MCF 10A (cell line): Measurements from ENCODE around the gene MRPL4. TPM values are rescaled to one million over a fixed set of nuclear protein-coding genes. Genes with fewer than 3 reads are reported as not detected.

ENCODE experiments used
- BruUV-seq: library from RNA; stranded (reverse); fragments of 400-500 nt; replicated peaks from 2 replicates; lab custom pipeline; 2021; lab: Mats Ljungman, UMichigan
- CTCF ChIA-PET: fragments of 300-600 bp; sonication (Branson Sonifier 250); formaldehyde crosslinking; extraction: SDS; loops from one replicate; lab custom pipeline; 2021; ENCODE audit warnings: antibody characterized with exemption, inconsistent platforms; lab: Yijun Ruan, JAX
- POLR2A ChIA-PET: fragments of 300-600, 350-650 bp; sonication (Branson Sonifier 250); formaldehyde crosslinking; extraction: SDS; loops from one replicate; lab custom pipeline; 2020; ENCODE audit warnings: antibody characterized with exemption, inconsistent platforms; lab: Yijun Ruan, JAX
- DNase-seq: peaks from one replicate; pipeline ENCODE4 v3.0.0-alpha.2; 2018; ENCODE audit not compliant: unreplicated experiment
- H3K27ac Mint-ChIP-seq: one replicate; pipeline ENCODE4 v1.8.0; 2022; ENCODE audit warnings: mild to moderate bottlenecking, low read depth, mixed read lengths; ENCODE audit not compliant: unreplicated experiment
- H3K27me3 Mint-ChIP-seq: one replicate; pipeline ENCODE4 v1.8.0; 2022; ENCODE audit warnings: mixed read lengths; ENCODE audit not compliant: insufficient read depth, unreplicated experiment
- H3K36me3 Mint-ChIP-seq: one replicate; pipeline ENCODE4 v1.8.0; 2022; ENCODE audit warnings: mild to moderate bottlenecking, moderate library complexity, mixed read lengths; ENCODE audit not compliant: insufficient read depth, unreplicated experiment
- H3K4me1 Mint-ChIP-seq: one replicate; pipeline ENCODE4 v1.8.0; 2022; ENCODE audit warnings: mixed read lengths; ENCODE audit not compliant: insufficient read depth, unreplicated experiment
- H3K4me3 Mint-ChIP-seq: one replicate; pipeline ENCODE4 v1.8.0; 2022; ENCODE audit warnings: mild to moderate bottlenecking, moderate library complexity, mixed read lengths; ENCODE audit not compliant: unreplicated experiment
- H3K9me3 Mint-ChIP-seq: one replicate; pipeline ENCODE4 v1.8.0; 2022; ENCODE audit warnings: mixed read lengths; ENCODE audit not compliant: unreplicated experiment
- CTCF ChIP-seq: fragments of 200-600 bp; IDR thresholded peaks from one replicate; pipeline ENCODE4 v1.8.0; 2022; ENCODE audit warnings: antibody characterized with exemption, mild to moderate bottlenecking; ENCODE audit not compliant: unreplicated experiment
- intact Hi-C: fragments of 100-400 bp; cut with micrococcal nuclease; formaldehyde crosslinking; loops from 2 replicates; pipeline ENCODE4 v1.14.1; 2022
- total RNA-seq: library from RNA; stranded (reverse); gene quantifications from 2 replicates; pipeline ENCODE4 v1.2.3, GENCODE V29; 2022

The MRPL4 gene
- total RNA-seq, 1 experiment from 2014 or later, result 120 TPM

DNA sequence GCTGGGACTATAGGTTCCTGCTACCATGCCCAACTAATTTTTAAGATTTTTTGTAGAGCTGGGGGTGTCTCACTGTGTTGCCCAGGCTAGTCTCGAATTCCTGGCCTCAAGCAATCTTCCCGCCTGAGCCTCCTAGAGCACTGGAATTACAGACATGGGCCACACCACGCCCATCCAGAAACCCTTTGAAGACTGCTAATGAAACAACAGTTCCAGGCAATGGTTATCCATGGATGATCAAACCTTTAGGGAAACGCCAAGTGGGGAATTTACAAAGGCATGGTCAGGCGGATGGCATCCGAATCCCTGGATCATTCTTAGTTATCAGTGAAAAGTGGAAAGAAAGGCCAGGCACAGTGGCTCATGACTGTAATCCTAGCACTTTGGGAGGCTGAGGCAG lies 40.3 kb upstream of the MRPL4 start:
- Mint-ChIP-seq H3K36me3 (no peaks in the 10 kb centered on the region), H3K4me1 (no peaks in the 10 kb centered on the region), H3K27ac (no peak overlapping the region), H3K9me3 (no peaks in the 10 kb centered on the region), H3K27me3 (peaks cover 8% of the 10 kb centered on the region), H3K4me3 (no peak overlapping the region)
- ChIA-PET CTCF (no interaction called here), POLR2A (no interaction called here)
- DNase-seq, result no peak
- no peak for TF ChIP-seq CTCF
- BruUV-seq, result no TSS peak
- intact Hi-C loops, result no loop called here

GRCh38 chr19:10214784-10215183 lies 37.2 kb upstream of the MRPL4 start:
- H3K4me1 Mint-ChIP-seq, result no peaks in the 10 kb centered on the region
- no peaks in the 10 kb centered on the region for H3K9me3 Mint-ChIP-seq
- H3K27ac Mint-ChIP-seq, result no peak overlapping the region
- no peaks in the 10 kb centered on the region for H3K36me3 Mint-ChIP-seq
- TF ChIP-seq CTCF, result no peak
- ChIA-PET CTCF (no interaction called here), POLR2A (interaction anchor here (0.7 kb wide), 1 partner anchor 27 kb away, joined by 3 read pairs; no protein-coding TSS in a partner anchor)
- H3K27me3 Mint-ChIP-seq, result peaks cover 8% of the 10 kb centered on the region
- no peak for DNase-seq
- H3K4me3 Mint-ChIP-seq, result no peak overlapping the region
- no TSS peak for BruUV-seq
- intact Hi-C loops, result no loop called here

DNA sequence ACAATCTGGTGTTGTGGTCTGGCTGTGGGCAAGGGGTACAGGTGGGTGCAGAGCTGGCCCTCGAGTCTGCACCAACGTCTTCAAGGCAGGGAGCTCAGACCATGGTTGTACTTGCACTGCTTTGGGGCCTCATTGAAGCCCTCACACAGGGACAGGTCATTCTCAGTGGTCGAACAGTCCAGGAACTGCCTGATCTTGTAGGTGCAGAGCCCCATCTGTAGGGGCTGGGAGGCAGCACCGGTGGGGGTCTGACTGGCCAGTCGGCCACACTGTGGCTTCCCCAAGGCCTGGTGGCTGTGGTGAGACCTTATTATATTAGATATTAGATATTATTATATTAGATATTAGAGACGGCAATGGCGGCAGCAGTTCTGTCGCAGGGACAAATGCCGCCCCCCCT lies 34.9 kb upstream of the MRPL4 start:
- intact Hi-C loops, result no loop called here
- no peaks in the 10 kb centered on the region for H3K27me3 Mint-ChIP-seq
- H3K4me1 Mint-ChIP-seq, result no peaks in the 10 kb centered on the region
- DNase-seq, result no peak
- ChIA-PET CTCF (interaction anchor here (0.7 to 1.0 kb wide), 2 partner anchors 20 to 33 kb away, joined by 3 read pairs; no protein-coding TSS in a partner anchor), POLR2A (no interaction called here)
- no peaks in the 10 kb centered on the region for H3K36me3 Mint-ChIP-seq
- no peak overlapping the region for H3K4me3 Mint-ChIP-seq
- H3K27ac Mint-ChIP-seq, result no peak overlapping the region
- BruUV-seq, result no TSS peak
- no peaks in the 10 kb centered on the region for H3K9me3 Mint-ChIP-seq
- TF ChIP-seq CTCF, result no peak

DNA sequence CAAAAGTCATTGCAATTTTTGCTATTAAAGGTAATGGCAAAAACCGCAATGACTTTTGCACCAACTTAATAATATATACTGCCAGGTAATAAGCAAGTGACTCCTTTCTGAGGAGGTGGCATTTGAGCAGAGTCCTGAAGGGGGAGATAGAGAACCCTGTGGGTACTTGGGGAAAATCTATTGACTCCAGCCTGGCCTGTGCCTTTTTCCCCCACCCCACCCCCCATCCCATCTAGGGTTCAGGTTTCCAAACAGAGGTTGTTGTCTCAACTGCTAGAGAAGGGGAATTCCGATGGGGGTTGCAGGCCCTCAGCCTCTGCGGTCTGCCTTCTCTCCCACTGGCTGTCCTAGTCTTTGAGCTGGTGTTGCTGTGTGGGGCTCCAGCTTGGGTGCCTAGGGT lies 32.3 kb upstream of the MRPL4 start:
- peak; percentile 51 for DNase-seq
- intact Hi-C loops, result no loop called here
- Mint-ChIP-seq H3K4me1 (no peaks in the 10 kb centered on the region), H3K9me3 (no peaks in the 10 kb centered on the region), H3K4me3 (no peak overlapping the region), H3K27ac (no peak overlapping the region), H3K27me3 (no peaks in the 10 kb centered on the region), H3K36me3 (no peaks in the 10 kb centered on the region)
- TF ChIP-seq CTCF, result no peak
- no TSS peak for BruUV-seq
- POLR2A ChIA-PET, result interaction anchor here (0.6 to 0.7 kb wide), 2 partner anchors 25 to 1216 kb away, joined by 3 read pairs; partner anchors contain the start of genes DNMT1 and PRKCSH
- CTCF ChIA-PET, result no interaction called here
